Loucy (cell line): Measurements from ENCODE around the gene FAM161B.

ENCODE experiments used
- EZH2phosphoT487 ChIP-seq: fragments of 200-600 bp; IDR thresholded peaks from 2 replicates; pipeline ENCODE4 v1.6.1; 2018; ENCODE audit warnings: antibody characterized with exemption, mild to moderate bottlenecking, moderate library complexity, borderline replicate concordance
- TF ChIP-seq, protein P1 (sequence below): fragments of 200-600 bp; sonication (generic); conservative IDR thresholded peaks from 2 replicates; pipeline ENCODE4 v1.5.1; 2014; ENCODE audit warnings: mild to moderate bottlenecking, antibody characterized with exemption, low read length

DNA sequence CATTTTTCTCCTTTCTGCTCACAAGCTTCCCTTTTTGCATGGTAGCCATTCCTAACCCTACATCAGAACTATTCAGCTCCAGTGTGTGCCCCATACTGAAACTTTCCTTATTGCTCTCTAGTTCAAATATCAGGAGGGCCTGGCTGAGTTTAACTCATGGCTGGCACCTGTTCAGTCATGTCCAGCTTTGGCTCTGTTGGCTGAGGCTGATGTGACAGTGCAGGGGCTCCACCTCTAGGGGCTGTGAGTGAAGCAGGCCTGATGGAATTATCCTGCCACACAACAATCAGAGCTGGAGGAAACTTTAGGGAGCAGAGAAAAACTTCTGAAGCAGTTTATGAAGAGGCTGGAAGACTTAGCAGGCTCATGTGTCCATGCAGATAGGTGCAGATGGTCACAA, 8.7 kb upstream of the FAM161B start:
- TF ChIP-seq, protein P1, sequence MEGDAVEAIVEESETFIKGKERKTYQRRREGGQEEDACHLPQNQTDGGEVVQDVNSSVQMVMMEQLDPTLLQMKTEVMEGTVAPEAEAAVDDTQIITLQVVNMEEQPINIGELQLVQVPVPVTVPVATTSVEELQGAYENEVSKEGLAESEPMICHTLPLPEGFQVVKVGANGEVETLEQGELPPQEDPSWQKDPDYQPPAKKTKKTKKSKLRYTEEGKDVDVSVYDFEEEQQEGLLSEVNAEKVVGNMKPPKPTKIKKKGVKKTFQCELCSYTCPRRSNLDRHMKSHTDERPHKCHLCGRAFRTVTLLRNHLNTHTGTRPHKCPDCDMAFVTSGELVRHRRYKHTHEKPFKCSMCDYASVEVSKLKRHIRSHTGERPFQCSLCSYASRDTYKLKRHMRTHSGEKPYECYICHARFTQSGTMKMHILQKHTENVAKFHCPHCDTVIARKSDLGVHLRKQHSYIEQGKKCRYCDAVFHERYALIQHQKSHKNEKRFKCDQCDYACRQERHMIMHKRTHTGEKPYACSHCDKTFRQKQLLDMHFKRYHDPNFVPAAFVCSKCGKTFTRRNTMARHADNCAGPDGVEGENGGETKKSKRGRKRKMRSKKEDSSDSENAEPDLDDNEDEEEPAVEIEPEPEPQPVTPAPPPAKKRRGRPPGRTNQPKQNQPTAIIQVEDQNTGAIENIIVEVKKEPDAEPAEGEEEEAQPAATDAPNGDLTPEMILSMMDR, result no peak; the same call in 1 of the 2 replicates
- no peak for TF ChIP-seq EZH2phosphoT487
